Measurements from ENCODE around the gene CDKN2B-AS1.

GRCh38 chr9:22124263-22125011, 129.8 kb downstream of the CDKN2B-AS1 start:
- TF ChIP-seq CTCF (IDR thresholded peaks at IDR 0.05 in 8 of 11, conservative IDR thresholded peaks at IDR 0.05 in 3 of 11) (no peak), POLR2AphosphoS5 (IDR thresholded peaks at IDR 0.05) (no peak)
